Measurements from ENCODE around the gene SEMA5A. TPM values are rescaled to one million over a fixed set of nuclear protein-coding genes. Genes with fewer than 3 reads are reported as not detected.

SEMA5A gene
- total RNA-seq, 3 donors from 2014 or later: 20.3 to 43.8 (median 33.6) TPM

- no peaks in the 10 kb centered on the region for H3K4me1 ChIP-seq (ENCODE audit: low read depth)
- intact Hi-C loops (cut with DNase I, micrococcal nuclease): no loop called here
- DNase-seq: no peak
- no peak overlapping the region for H3K4me3 ChIP-seq
- no peak for ATAC-seq
- no peaks in the 10 kb centered on the region for H3K9me3 ChIP-seq
- TF ChIP-seq, protein P1, sequence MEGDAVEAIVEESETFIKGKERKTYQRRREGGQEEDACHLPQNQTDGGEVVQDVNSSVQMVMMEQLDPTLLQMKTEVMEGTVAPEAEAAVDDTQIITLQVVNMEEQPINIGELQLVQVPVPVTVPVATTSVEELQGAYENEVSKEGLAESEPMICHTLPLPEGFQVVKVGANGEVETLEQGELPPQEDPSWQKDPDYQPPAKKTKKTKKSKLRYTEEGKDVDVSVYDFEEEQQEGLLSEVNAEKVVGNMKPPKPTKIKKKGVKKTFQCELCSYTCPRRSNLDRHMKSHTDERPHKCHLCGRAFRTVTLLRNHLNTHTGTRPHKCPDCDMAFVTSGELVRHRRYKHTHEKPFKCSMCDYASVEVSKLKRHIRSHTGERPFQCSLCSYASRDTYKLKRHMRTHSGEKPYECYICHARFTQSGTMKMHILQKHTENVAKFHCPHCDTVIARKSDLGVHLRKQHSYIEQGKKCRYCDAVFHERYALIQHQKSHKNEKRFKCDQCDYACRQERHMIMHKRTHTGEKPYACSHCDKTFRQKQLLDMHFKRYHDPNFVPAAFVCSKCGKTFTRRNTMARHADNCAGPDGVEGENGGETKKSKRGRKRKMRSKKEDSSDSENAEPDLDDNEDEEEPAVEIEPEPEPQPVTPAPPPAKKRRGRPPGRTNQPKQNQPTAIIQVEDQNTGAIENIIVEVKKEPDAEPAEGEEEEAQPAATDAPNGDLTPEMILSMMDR (IDR thresholded peaks at IDR 0.05): no peak
- H3K36me3 ChIP-seq (ENCODE audit: low read depth): no peaks in the 10 kb centered on the region
Observed at GRCh38 chr5:9380109-9380508, 165.8 kb downstream of the SEMA5A start.

DNA sequence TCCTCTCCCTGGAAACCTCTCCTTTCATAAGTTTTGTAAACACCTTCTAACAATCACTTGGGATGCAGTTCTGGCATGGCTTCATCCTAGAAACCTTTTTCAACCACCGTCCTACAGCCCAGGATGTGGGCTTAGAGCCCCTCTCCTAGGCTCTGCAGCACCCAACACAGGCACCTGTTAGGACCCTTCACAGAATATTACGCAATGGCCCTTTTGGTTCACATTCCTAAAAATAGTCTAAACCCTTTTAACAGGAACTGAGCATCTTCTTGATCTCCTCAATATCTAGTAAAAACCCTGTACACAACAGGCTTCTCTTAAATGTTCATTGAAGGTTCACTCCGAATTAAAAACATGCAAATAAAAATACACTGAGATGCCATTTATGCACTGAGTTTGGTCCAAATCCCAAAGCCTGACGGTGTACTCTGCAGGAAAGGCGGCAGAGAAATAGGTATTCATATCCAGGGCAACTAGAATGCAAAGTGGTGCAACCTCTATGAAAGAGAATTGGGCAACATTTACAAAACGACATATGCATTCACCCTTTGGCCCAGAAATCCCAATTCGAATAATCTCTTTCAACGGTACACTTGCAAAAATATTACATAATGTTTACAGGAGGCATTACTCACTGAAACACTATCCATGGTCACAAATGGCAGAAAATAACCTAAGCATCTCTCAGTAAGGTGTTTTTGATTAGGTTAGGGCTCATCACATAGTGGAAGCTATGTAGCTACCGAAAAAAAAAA lies 169.3 kb downstream of the SEMA5A start:
- intact Hi-C loops (cut with DNase I, micrococcal nuclease): no loop called here
- Histone ChIP-seq H3K36me3 (ENCODE audit: low read depth) (no peaks in the 10 kb centered on the region), H3K4me1 (ENCODE audit: low read depth) (no peaks in the 10 kb centered on the region), H3K9me3 (no peaks in the 10 kb centered on the region), H3K4me3 (no peak overlapping the region)
- no peak for ATAC-seq
- DNase-seq: no peak
- TF ChIP-seq, protein P1 (IDR thresholded peaks at IDR 0.05): no peak

DNA sequence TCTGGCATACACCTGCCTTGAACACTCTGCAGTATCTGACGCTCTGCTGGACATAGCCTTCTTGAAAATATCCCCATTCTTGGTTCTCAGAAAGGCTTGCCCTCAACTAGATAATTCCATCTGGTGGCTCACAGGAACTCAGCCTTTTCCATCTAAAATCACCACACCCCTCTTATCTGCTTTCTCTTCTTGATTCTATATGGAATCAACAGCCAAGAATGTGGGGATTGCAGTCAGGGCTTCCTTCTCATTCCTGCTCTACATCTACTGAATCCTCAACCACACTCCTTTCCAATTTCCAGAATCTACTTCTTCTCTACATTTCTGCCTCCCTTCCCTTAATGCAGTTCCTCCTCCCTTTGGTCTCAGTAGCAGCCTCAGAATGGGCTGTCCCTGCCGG lies 170.1 kb downstream of the SEMA5A start:
- Histone ChIP-seq H3K9me3 (no peaks in the 10 kb centered on the region), H3K4me1 (ENCODE audit: low read depth) (no peaks in the 10 kb centered on the region), H3K36me3 (ENCODE audit: low read depth) (no peaks in the 10 kb centered on the region), H3K4me3 (no peak overlapping the region)
- TF ChIP-seq, protein P1 (IDR thresholded peaks at IDR 0.05): no peak
- intact Hi-C loops (cut with DNase I, micrococcal nuclease): no loop called here
- no peak for DNase-seq
- ATAC-seq: no peak

DNA sequence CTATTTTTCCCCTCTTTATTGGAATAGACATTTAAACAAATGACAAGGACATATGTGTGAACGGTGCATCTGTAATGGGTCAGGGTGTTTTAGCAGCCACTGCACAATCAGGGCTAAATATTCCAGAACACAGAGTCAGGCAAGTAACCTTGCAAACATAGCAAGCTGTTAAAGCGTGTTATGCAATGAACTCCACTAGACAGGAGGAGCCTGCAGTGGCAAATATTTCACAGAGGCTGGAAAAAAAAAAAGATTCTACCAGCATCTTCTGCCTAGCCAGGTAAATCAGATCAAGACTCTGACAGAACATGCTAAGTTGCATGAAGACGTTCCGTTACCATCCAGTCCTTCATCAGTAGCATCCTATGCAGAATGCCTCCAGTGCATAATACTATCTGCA lies 171.8 kb downstream of the SEMA5A start:
- TF ChIP-seq, protein P1 (IDR thresholded peaks at IDR 0.05): no peak
- H3K9me3 ChIP-seq: no peaks in the 10 kb centered on the region
- DNase-seq (no peak), ATAC-seq (no peak)
- intact Hi-C loops (cut with DNase I, micrococcal nuclease): no loop called here
- H3K4me1 ChIP-seq (ENCODE audit: low read depth): no peaks in the 10 kb centered on the region
- H3K4me3 ChIP-seq: no peak overlapping the region
- H3K36me3 ChIP-seq (ENCODE audit: low read depth): no peaks in the 10 kb centered on the region

GRCh38 chr5:9373571-9373970 lies 172.3 kb downstream of the SEMA5A start:
- H3K36me3 ChIP-seq (ENCODE audit: low read depth): no peaks in the 10 kb centered on the region

More at GRCh38 chr5:9373571-9373970, 172.3 kb downstream of the SEMA5A start:
- H3K4me3 ChIP-seq: no peak overlapping the region
- DNase-seq: no peak
- no peak for ATAC-seq
- no peaks in the 10 kb centered on the region for H3K9me3 ChIP-seq
- no peaks in the 10 kb centered on the region for H3K4me1 ChIP-seq (ENCODE audit: low read depth)
- TF ChIP-seq, protein P1 (IDR thresholded peaks at IDR 0.05): no peak
- intact Hi-C loops (cut with DNase I, micrococcal nuclease): no loop called here
